ENCODE data around the gene GPR34.

DNA sequence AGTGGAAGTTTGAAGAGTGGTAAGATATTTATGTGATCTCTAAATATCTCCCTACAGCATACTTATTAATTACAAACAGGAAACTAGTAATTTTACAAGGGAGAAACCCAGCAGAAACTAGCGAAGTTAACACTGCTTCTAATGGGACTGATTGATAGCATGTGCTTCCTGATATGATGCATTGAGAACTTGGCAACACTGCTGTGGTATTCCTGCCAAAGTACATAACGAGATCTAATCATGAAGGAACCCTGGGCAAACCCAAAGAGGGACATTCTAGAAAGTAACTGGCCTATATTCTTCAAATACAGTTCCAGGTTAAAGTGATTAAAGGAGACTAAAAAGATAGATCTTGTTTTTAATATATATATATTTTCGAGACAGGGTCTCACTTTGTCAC is 4.6 kb upstream of the GPR34 start:
- TF ChIP-seq, protein P1, sequence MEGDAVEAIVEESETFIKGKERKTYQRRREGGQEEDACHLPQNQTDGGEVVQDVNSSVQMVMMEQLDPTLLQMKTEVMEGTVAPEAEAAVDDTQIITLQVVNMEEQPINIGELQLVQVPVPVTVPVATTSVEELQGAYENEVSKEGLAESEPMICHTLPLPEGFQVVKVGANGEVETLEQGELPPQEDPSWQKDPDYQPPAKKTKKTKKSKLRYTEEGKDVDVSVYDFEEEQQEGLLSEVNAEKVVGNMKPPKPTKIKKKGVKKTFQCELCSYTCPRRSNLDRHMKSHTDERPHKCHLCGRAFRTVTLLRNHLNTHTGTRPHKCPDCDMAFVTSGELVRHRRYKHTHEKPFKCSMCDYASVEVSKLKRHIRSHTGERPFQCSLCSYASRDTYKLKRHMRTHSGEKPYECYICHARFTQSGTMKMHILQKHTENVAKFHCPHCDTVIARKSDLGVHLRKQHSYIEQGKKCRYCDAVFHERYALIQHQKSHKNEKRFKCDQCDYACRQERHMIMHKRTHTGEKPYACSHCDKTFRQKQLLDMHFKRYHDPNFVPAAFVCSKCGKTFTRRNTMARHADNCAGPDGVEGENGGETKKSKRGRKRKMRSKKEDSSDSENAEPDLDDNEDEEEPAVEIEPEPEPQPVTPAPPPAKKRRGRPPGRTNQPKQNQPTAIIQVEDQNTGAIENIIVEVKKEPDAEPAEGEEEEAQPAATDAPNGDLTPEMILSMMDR (conservative IDR thresholded peaks at IDR 0.05; ENCODE audit: low read depth, low read length): no peak
- no peak for TF ChIP-seq EZH2 (IDR thresholded peaks at IDR 0.05; ENCODE audit: low read length, unreplicated experiment)
